PC-3 (cell line): ENCODE data around the gene HIBCH. TPM values are rescaled to one million over a fixed set of nuclear protein-coding genes. Genes with fewer than 3 reads are reported as not detected.

Experiments
- ATAC-seq: fragments of 200-7000 bp; cut with Tn5 transposase; 2 replicates; pipeline ENCODE4 v1.9.1; 2020; ENCODE audit warnings: mild to moderate bottlenecking, moderate library complexity
- BruUV-seq: library from RNA; stranded (reverse); fragments of 400-500 nt; replicated peaks from 2 replicates; lab custom pipeline; 2021; lab: Mats Ljungman, UMichigan
- CTCF ChIA-PET: fragments of 300-600 bp; sonication (Branson Sonifier 250); formaldehyde crosslinking; loops from one replicate; lab custom pipeline; 2022; ENCODE audit warnings: antibody characterized with exemption; lab: Charles Lee
- POLR2A ChIA-PET: fragments of 300-600 bp; sonication (Branson Sonifier 250); formaldehyde crosslinking; loops from one replicate; lab custom pipeline; 2022; ENCODE audit warnings: antibody characterized with exemption; ENCODE audit not compliant: unreplicated experiment; lab: Charles Lee
- DNase-seq: peaks from one replicate; pipeline ENCODE4 v3.0.0-alpha.2; 2015
- H2AFZ ChIP-seq: fragments of 300-600 bp; sonication (generic); 2 replicates; pipeline ENCODE4 v1.6.0; 2016; ENCODE audit warnings: antibody characterized with exemption, low read length
- H3F3A ChIP-seq: fragments of 300-600 bp; sonication (generic); one replicate; pipeline ENCODE4 v1.6.0; 2017; ENCODE audit warnings: antibody characterized with exemption, low read length, control low read depth, mild to moderate bottlenecking; ENCODE audit not compliant: unreplicated experiment
- H3K27ac ChIP-seq: fragments of 300-600 bp; sonication (generic); 2 replicates; pipeline ENCODE4 v1.5.1; 2016; ENCODE audit warnings: mild to moderate bottlenecking, low read length
- H3K27me3 ChIP-seq: fragments of 300-600 bp; sonication (generic); 2 replicates; pipeline ENCODE4 v1.6.1; 2016; ENCODE audit warnings: low read length, mixed read lengths
- H3K36me3 ChIP-seq: fragments of 300-600 bp; sonication (generic); 2 replicates; pipeline ENCODE4 v1.6.1; 2016; ENCODE audit warnings: low read depth, mixed run types, low read length, mixed read lengths
- H3K4me1 ChIP-seq: fragments of 300-600 bp; sonication (generic); 2 replicates; pipeline ENCODE4 v1.5.1; 2016; ENCODE audit warnings: low read length; ENCODE audit not compliant: insufficient read depth
- H3K4me2 ChIP-seq: fragments of 300-600 bp; sonication (generic); 2 replicates; pipeline ENCODE4 v1.6.0; 2016; ENCODE audit warnings: low read length
- H3K4me3 ChIP-seq: fragments of 300-600 bp; sonication (generic); 2 replicates; pipeline ENCODE4 v1.5.1; 2016; ENCODE audit warnings: mild to moderate bottlenecking, low read length, mixed read lengths
- H3K79me2 ChIP-seq: fragments of 300-600 bp; sonication (generic); 2 replicates; pipeline ENCODE4 v1.6.1; 2017; ENCODE audit warnings: low read length, mixed read lengths
- H3K9ac ChIP-seq: fragments of 300-600 bp; sonication (generic); 2 replicates; pipeline ENCODE4 v1.6.0; 2016; ENCODE audit warnings: mild to moderate bottlenecking, low read length
- H3K9me2 ChIP-seq: fragments of 300-600 bp; sonication (generic); replicated peaks from 2 replicates; pipeline ENCODE4 v1.6.1; 2016; ENCODE audit warnings: mixed run types, low read length, mixed read lengths
- H3K9me3 ChIP-seq: fragments of 300-600 bp; sonication (generic); 2 replicates; pipeline ENCODE4 v1.6.1; 2016; ENCODE audit warnings: low read length, mixed read lengths
- H4K20me1 ChIP-seq: fragments of 300-600 bp; sonication (generic); 2 replicates; pipeline ENCODE4 v1.6.1; 2016; ENCODE audit warnings: low read length, mixed read lengths
- EZH2 ChIP-seq: fragments of 300-600 bp; sonication (generic); IDR thresholded peaks from one replicate; pipeline ENCODE4 v1.6.1; 2017; ENCODE audit warnings: antibody characterized with exemption, mild to moderate bottlenecking, low read length; ENCODE audit not compliant: unreplicated experiment
- EZH2phosphoT487 ChIP-seq: fragments of 300-600 bp; sonication (generic); IDR thresholded peaks from 2 replicates; pipeline ENCODE4 v1.6.1; 2018; ENCODE audit warnings: mild to moderate bottlenecking, antibody characterized with exemption, low read length, borderline replicate concordance
- intact Hi-C: fragments of 100-400 bp; cut with micrococcal nuclease; formaldehyde crosslinking; loops from 2 replicates; pipeline ENCODE4 v1.9.0; 2023
- total RNA-seq: library from RNA; depleted of rRNA; stranded (reverse); fragments of >200 nt; gene quantifications from 2 replicates; pipeline ENCODE4 v1.2.3, GENCODE V29; 2014
- TF ChIP-seq, protein P1 (sequence below): fragments of 300-600 bp; sonication (generic); conservative IDR thresholded peaks from 2 replicates; pipeline ENCODE4 v1.5.1; 2017; ENCODE audit warnings: antibody characterized with exemption, low read depth, mild to moderate bottlenecking, low read length

HIBCH gene
- total RNA-seq, 1 experiment from 2014 or later: 12.0 TPM

DNA sequence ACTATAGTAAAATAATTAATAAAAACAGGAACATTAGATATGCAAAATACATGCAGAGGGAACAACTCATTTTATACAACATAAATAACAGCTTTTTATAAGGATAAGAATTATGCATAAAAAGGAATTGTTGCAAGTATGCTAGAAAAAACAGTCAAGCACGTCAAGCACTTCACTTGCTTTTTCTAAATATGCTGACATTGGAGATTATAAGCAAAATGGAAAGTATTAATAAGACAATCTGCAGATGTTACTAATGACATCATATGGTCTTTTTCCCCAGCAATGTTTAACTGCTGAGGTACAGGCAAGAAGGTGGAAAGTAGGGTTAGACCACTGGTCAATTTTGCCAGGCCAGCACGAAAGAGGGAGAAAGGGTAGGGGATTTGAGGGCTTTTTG, 111.7 kb downstream of the HIBCH start:
- POLR2A ChIA-PET: no interaction called here
- H3K4me3 ChIP-seq: no peak overlapping the region
- DNase-seq (no peak), ATAC-seq (no peak)
- no peaks in the 10 kb centered on the region for H3K9me2 ChIP-seq
- H4K20me1 ChIP-seq: no peaks in the 10 kb centered on the region
- intact Hi-C loops: no loop called here
- TF ChIP-seq EZH2phosphoT487: no peak
- no peak for TF ChIP-seq EZH2
- TF ChIP-seq, protein P1, sequence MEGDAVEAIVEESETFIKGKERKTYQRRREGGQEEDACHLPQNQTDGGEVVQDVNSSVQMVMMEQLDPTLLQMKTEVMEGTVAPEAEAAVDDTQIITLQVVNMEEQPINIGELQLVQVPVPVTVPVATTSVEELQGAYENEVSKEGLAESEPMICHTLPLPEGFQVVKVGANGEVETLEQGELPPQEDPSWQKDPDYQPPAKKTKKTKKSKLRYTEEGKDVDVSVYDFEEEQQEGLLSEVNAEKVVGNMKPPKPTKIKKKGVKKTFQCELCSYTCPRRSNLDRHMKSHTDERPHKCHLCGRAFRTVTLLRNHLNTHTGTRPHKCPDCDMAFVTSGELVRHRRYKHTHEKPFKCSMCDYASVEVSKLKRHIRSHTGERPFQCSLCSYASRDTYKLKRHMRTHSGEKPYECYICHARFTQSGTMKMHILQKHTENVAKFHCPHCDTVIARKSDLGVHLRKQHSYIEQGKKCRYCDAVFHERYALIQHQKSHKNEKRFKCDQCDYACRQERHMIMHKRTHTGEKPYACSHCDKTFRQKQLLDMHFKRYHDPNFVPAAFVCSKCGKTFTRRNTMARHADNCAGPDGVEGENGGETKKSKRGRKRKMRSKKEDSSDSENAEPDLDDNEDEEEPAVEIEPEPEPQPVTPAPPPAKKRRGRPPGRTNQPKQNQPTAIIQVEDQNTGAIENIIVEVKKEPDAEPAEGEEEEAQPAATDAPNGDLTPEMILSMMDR: no peak
- H3K79me2 ChIP-seq: no peaks in the 10 kb centered on the region
- no TSS peak for BruUV-seq
- CTCF ChIA-PET: no interaction called here
- H3K9ac ChIP-seq: no peak overlapping the region
- H3K4me2 ChIP-seq: no peak overlapping the region
- no peaks in the 10 kb centered on the region for H3F3A ChIP-seq
- no peak overlapping the region for H3K27ac ChIP-seq
- H2AFZ ChIP-seq: no peak overlapping the region
- H3K36me3 ChIP-seq: peaks cover 4% of the 10 kb centered on the region; the same call in 1 of the 2 replicates
- H3K27me3 ChIP-seq: no peaks in the 10 kb centered on the region
- 0 out of 2 replicates have a peak, but pooled peaks cover 3% of the 10 kb centered on the region for H3K4me1 ChIP-seq
- no peaks in the 10 kb centered on the region for H3K9me3 ChIP-seq

DNA sequence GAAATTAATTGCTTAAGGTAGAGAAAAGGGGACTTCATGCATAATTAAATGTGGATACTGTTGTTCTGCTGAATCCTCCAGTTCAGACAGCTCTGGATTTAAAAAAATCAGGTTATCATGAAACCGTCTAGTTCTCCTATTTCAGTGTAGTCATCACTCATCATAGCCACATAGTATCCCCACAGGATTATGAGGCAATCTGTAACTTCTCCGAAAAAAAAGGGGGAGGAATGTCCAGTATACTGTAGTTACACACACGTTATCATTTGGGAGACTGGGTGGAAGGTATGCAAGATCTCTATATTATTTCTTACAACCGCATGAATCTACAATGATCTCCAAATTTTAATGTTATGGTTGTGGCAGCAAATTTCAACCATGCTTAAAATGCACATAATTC, 114.0 kb downstream of the HIBCH start:
- Histone ChIP-seq H3K27me3 (no peaks in the 10 kb centered on the region), H3K4me3 (no peak overlapping the region), H3K27ac (no peak overlapping the region), H3K4me2 (no peak overlapping the region), H3K9me2 (no peaks in the 10 kb centered on the region), H2AFZ (no peak overlapping the region), H4K20me1 (no peaks in the 10 kb centered on the region), H3K4me1 (peaks cover 6% of the 10 kb centered on the region; the same call in 1 of the 2 replicates), H3K36me3 (peaks cover 4% of the 10 kb centered on the region; the same call in 1 of the 2 replicates), H3K9me3 (no peaks in the 10 kb centered on the region), H3K9ac (no peak overlapping the region), H3K79me2 (no peaks in the 10 kb centered on the region), H3F3A (no peaks in the 10 kb centered on the region)
- BruUV-seq: no TSS peak
- ChIA-PET POLR2A (no interaction called here), CTCF (no interaction called here)
- TF ChIP-seq, protein P1: no peak
- TF ChIP-seq EZH2phosphoT487 (no peak), EZH2 (no peak)
- ATAC-seq: no peak
- no peak for DNase-seq
- intact Hi-C loops: no loop called here

- intact Hi-C loops: loop anchor here (1.0 to 5.0 kb wide), 4 partner anchors 75 to 180 kb away; partner anchors contain the start of gene HIBCH
- Histone ChIP-seq H3K27ac (no peak overlapping the region), H3K9me3 (no peaks in the 10 kb centered on the region), H2AFZ (no peak overlapping the region), H3K36me3 (peaks cover 6% of the 10 kb centered on the region; the same call in 1 of the 2 replicates), H3K27me3 (no peaks in the 10 kb centered on the region), H3K4me3 (no peak overlapping the region), H3F3A (no peaks in the 10 kb centered on the region), H3K9ac (no peak overlapping the region), H3K79me2 (no peaks in the 10 kb centered on the region), H4K20me1 (no peaks in the 10 kb centered on the region), H3K4me2 (0 out of 2 replicates have a peak overlapping the region, but pooled peaks have one; percentile 4), H3K9me2 (no peaks in the 10 kb centered on the region), H3K4me1 (peaks cover 6% of the 10 kb centered on the region; the same call in 1 of the 2 replicates)
- ATAC-seq (peak; percentile 81), DNase-seq (peak; percentile 53)
- ChIA-PET CTCF (no interaction called here), POLR2A (no interaction called here)
- BruUV-seq: no TSS peak
- TF ChIP-seq EZH2 (no peak), EZH2phosphoT487 (no peak)
- TF ChIP-seq, protein P1: peak; percentile 52; the same call in 1 of the 2 replicates
These were observed 117.0 kb downstream of the HIBCH start for GRCh38 chr2:190202604-190203003.
